Measurements from ENCODE around the gene AKAP9.

DNA sequence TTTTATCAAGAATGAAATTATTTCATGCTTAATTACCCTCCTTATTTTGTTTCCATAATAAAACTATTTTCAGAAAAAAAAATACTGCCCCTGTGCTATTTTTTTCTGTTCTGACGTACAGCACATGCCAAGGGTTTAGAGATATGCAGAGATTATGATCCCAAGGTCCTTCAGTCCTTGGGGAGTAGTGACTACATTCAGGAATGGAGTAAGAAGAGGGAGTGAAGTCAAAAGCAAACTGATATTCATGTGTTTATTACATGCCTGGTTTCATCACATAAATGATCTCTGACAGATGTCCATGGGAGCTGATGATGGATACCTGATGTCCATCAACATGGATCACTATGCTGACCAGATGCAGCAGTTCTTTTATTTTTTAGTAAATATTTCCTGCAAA, 17.2 kb downstream of the AKAP9 start:
- TF ChIP-seq, protein P1, sequence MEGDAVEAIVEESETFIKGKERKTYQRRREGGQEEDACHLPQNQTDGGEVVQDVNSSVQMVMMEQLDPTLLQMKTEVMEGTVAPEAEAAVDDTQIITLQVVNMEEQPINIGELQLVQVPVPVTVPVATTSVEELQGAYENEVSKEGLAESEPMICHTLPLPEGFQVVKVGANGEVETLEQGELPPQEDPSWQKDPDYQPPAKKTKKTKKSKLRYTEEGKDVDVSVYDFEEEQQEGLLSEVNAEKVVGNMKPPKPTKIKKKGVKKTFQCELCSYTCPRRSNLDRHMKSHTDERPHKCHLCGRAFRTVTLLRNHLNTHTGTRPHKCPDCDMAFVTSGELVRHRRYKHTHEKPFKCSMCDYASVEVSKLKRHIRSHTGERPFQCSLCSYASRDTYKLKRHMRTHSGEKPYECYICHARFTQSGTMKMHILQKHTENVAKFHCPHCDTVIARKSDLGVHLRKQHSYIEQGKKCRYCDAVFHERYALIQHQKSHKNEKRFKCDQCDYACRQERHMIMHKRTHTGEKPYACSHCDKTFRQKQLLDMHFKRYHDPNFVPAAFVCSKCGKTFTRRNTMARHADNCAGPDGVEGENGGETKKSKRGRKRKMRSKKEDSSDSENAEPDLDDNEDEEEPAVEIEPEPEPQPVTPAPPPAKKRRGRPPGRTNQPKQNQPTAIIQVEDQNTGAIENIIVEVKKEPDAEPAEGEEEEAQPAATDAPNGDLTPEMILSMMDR (IDR thresholded peaks at IDR 0.05) = no peak
- TF ChIP-seq POLR2A (IDR thresholded peaks at IDR 0.05) = no peak
